ENCODE results near the gene DDX55.

Gene DDX55

GRCh38 chr12:123614110-123614509, 12.2 kb downstream of the DDX55 start:
- Histone ChIP-seq H3K4me1 (ENCODE audit: control insufficient read depth, insufficient read depth, low read length) (peaks cover 16% of the 10 kb centered on the region), H3K4me3 (ENCODE audit: low read length) (peak overlapping the region; percentile 18), H3K9ac (ENCODE audit: low read length) (peak overlapping the region; percentile 13), H3K9me3 (ENCODE audit: control insufficient read depth, low read length) (no peaks in the 10 kb centered on the region), H3K27me3 (replicated peaks; ENCODE audit: control insufficient read depth, insufficient read depth, low read length) (no peaks in the 10 kb centered on the region), H3K36me3 (ENCODE audit: control insufficient read depth, insufficient read depth, low read length, severe bottlenecking) (peaks cover 81% of the 10 kb centered on the region)
- DNase-seq (ENCODE audit: low read depth): no peak

GRCh38 chr12:123614531-123614930, 12.6 kb downstream of the DDX55 start:
- Histone ChIP-seq H3K27me3 (replicated peaks; ENCODE audit: control insufficient read depth, insufficient read depth, low read length) (no peaks in the 10 kb centered on the region), H3K9me3 (ENCODE audit: control insufficient read depth, low read length) (no peaks in the 10 kb centered on the region), H3K4me3 (ENCODE audit: low read length) (peak overlapping the region; percentile 18), H3K9ac (ENCODE audit: low read length) (peak overlapping the region; percentile 20), H3K36me3 (ENCODE audit: control insufficient read depth, insufficient read depth, low read length, severe bottlenecking) (peaks cover 81% of the 10 kb centered on the region), H3K4me1 (ENCODE audit: control insufficient read depth, insufficient read depth, low read length) (peaks cover 16% of the 10 kb centered on the region)
- DNase-seq (ENCODE audit: low read depth): peak; percentile 28

- Histone ChIP-seq H3K27me3 (replicated peaks; ENCODE audit: control insufficient read depth, insufficient read depth, low read length) (no peaks in the 10 kb centered on the region), H3K4me1 (ENCODE audit: control insufficient read depth, insufficient read depth, low read length) (peaks cover 16% of the 10 kb centered on the region), H3K36me3 (ENCODE audit: control insufficient read depth, insufficient read depth, low read length, severe bottlenecking) (peaks cover 84% of the 10 kb centered on the region), H3K9me3 (ENCODE audit: control insufficient read depth, low read length) (no peaks in the 10 kb centered on the region), H3K4me3 (ENCODE audit: low read length) (no peak overlapping the region), H3K9ac (ENCODE audit: low read length) (no peak overlapping the region)
- DNase-seq (ENCODE audit: low read depth): no peak
These were observed 15.2 kb downstream of the DDX55 start for GRCh38 chr12:123617144-123617543.

DNA sequence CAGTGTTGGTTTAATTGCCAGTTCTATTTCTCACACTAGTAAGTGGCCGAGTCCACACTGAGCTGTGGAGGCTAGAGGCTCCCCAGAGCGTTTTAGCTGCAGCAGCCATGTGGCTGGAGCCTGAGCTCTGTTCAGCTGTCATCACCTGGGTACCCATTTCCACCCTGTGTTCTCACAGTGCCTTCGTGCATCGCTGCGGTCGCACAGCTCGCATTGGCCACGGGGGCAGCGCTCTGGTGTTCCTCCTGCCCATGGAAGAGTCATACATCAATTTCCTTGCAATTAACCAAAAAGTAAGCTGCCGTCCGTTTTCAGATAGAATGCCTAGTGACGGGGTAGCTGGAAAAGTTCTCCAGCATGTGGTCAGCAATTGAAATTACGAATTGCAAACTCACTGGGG, 15.7 kb downstream of the DDX55 start:
- Histone ChIP-seq H3K36me3 (ENCODE audit: control insufficient read depth, insufficient read depth, low read length, severe bottlenecking) (peaks cover 84% of the 10 kb centered on the region), H3K4me1 (ENCODE audit: control insufficient read depth, insufficient read depth, low read length) (peaks cover 16% of the 10 kb centered on the region), H3K27me3 (replicated peaks; ENCODE audit: control insufficient read depth, insufficient read depth, low read length) (no peaks in the 10 kb centered on the region), H3K4me3 (ENCODE audit: low read length) (no peak overlapping the region), H3K9me3 (ENCODE audit: control insufficient read depth, low read length) (no peaks in the 10 kb centered on the region), H3K9ac (ENCODE audit: low read length) (no peak overlapping the region)
- no peak for DNase-seq (ENCODE audit: low read depth)

- DNase-seq (ENCODE audit: low read depth): no peak
- Histone ChIP-seq H3K27me3 (replicated peaks; ENCODE audit: control insufficient read depth, insufficient read depth, low read length) (no peaks in the 10 kb centered on the region), H3K4me3 (ENCODE audit: low read length) (no peak overlapping the region), H3K9me3 (ENCODE audit: control insufficient read depth, low read length) (no peaks in the 10 kb centered on the region), H3K9ac (ENCODE audit: low read length) (no peak overlapping the region), H3K36me3 (ENCODE audit: control insufficient read depth, insufficient read depth, low read length, severe bottlenecking) (peaks cover 90% of the 10 kb centered on the region), H3K4me1 (ENCODE audit: control insufficient read depth, insufficient read depth, low read length) (no peaks in the 10 kb centered on the region)
These were observed 19.2 kb downstream of the DDX55 start for GRCh38 chr12:123621101-123621500.

GRCh38 chr12:123621619-123622530, 20.0 kb downstream of the DDX55 start:
- Histone ChIP-seq H3K27me3 (replicated peaks; ENCODE audit: control insufficient read depth, insufficient read depth, low read length) (no peaks in the 10 kb centered on the region), H3K4me3 (ENCODE audit: low read length) (no peak overlapping the region), H3K9ac (ENCODE audit: low read length) (no peak overlapping the region), H3K4me1 (ENCODE audit: control insufficient read depth, insufficient read depth, low read length) (no peaks in the 10 kb centered on the region), H3K9me3 (ENCODE audit: control insufficient read depth, low read length) (no peaks in the 10 kb centered on the region), H3K36me3 (ENCODE audit: control insufficient read depth, insufficient read depth, low read length, severe bottlenecking) (peaks cover 90% of the 10 kb centered on the region)
- DNase-seq (ENCODE audit: low read depth): no peak

- Histone ChIP-seq H3K36me3 (ENCODE audit: control insufficient read depth, insufficient read depth, low read length, severe bottlenecking) (peaks cover 26% of the 10 kb centered on the region), H3K9ac (ENCODE audit: low read length) (peak within 1 kb of the TSS; percentile 99), H3K9me3 (ENCODE audit: control insufficient read depth, low read length) (no peaks in the 10 kb centered on the region), H3K4me3 (ENCODE audit: low read length) (peak within 1 kb of the TSS; percentile 100), H3K27me3 (replicated peaks; ENCODE audit: control insufficient read depth, insufficient read depth, low read length) (no peaks in the 10 kb centered on the region), H3K4me1 (ENCODE audit: control insufficient read depth, insufficient read depth, low read length) (peaks cover 13% of the 10 kb centered on the region)
- DNase-seq (ENCODE audit: low read depth): peak; percentile 98
These were observed 31.7 kb downstream of the DDX55 start, which contains the start of the genes EIF2B1 and GTF2H3 for GRCh38 chr12:123633379-123634141. TSS of gene EIF2B1 (minus strand) at chr12:123633686. CDS start at chr12:123633557, 129 bp downstream. TSS of gene GTF2H3 (plus strand) at chr12:123633829. CDS start at chr12:123633860, 31 bp downstream.

GRCh38 chr12:123634142-123634561, 32.3 kb downstream of the DDX55 start:
- Histone ChIP-seq H3K4me1 (ENCODE audit: control insufficient read depth, insufficient read depth, low read length) (peaks cover 13% of the 10 kb centered on the region), H3K4me3 (ENCODE audit: low read length) (peak overlapping the region; percentile 100), H3K9me3 (ENCODE audit: control insufficient read depth, low read length) (no peaks in the 10 kb centered on the region), H3K36me3 (ENCODE audit: control insufficient read depth, insufficient read depth, low read length, severe bottlenecking) (peaks cover 20% of the 10 kb centered on the region), H3K27me3 (replicated peaks; ENCODE audit: control insufficient read depth, insufficient read depth, low read length) (no peaks in the 10 kb centered on the region), H3K9ac (ENCODE audit: low read length) (peak overlapping the region; percentile 99)
- DNase-seq (ENCODE audit: low read depth): no peak

DNA sequence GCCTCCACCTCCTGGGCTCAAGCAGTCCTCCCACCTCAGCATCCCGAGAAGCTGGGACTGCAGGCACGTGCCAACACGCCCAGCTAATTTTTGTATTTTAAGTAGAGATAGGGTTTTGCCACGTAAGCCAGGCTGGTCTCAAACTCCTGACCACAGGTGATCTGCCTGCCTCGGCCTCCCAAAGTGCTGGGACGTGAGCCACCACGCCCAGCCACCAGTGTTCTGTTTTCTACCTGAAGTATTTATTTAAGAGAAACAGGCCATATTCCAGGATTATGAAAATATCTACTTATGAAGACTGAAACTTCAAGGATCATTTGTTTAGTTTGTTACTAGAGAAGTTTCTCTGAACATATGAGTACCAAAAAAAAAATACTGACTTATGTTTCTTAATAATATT, 42.0 kb downstream of the DDX55 start:
- H3K27me3 ChIP-seq (replicated peaks; ENCODE audit: control insufficient read depth, insufficient read depth, low read length): no peaks in the 10 kb centered on the region
- H3K36me3 ChIP-seq (ENCODE audit: control insufficient read depth, insufficient read depth, low read length, severe bottlenecking): peaks cover 54% of the 10 kb centered on the region
- no peak overlapping the region for H3K4me3 ChIP-seq (ENCODE audit: low read length)
- no peaks in the 10 kb centered on the region for H3K9me3 ChIP-seq (ENCODE audit: control insufficient read depth, low read length)
- no peak for DNase-seq (ENCODE audit: low read depth)
- H3K4me1 ChIP-seq (ENCODE audit: control insufficient read depth, insufficient read depth, low read length): peaks cover 3% of the 10 kb centered on the region
- no peak overlapping the region for H3K9ac ChIP-seq (ENCODE audit: low read length)

DNA sequence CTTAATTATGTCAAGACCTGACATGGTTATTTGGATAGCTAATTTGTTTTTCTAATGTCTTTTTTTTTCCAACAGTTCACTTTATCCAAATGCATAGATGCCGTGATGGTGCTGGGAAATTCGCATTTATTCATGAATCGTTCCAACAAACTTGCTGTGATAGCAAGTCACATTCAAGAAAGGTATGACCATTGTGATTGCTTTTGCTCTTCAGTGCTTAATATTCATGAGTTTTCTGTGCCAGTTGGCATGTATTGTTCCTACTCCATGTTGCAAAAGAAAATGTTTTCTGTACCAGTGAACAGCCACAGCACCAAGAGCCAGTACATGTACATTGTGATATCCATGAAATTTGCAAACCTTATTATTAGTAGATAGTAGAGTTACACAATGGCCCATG, 43.5 kb downstream of the DDX55 start:
- H3K27me3 ChIP-seq (replicated peaks; ENCODE audit: control insufficient read depth, insufficient read depth, low read length): no peaks in the 10 kb centered on the region
- no peak overlapping the region for H3K4me3 ChIP-seq (ENCODE audit: low read length)
- no peaks in the 10 kb centered on the region for H3K9me3 ChIP-seq (ENCODE audit: control insufficient read depth, low read length)
- no peak for DNase-seq (ENCODE audit: low read depth)
- H3K36me3 ChIP-seq (ENCODE audit: control insufficient read depth, insufficient read depth, low read length, severe bottlenecking): peaks cover 59% of the 10 kb centered on the region
- H3K4me1 ChIP-seq (ENCODE audit: control insufficient read depth, insufficient read depth, low read length): peaks cover 12% of the 10 kb centered on the region
- no peak overlapping the region for H3K9ac ChIP-seq (ENCODE audit: low read length)

- Histone ChIP-seq H3K4me1 (ENCODE audit: control insufficient read depth, insufficient read depth, low read length) (peaks cover 12% of the 10 kb centered on the region), H3K36me3 (ENCODE audit: control insufficient read depth, insufficient read depth, low read length, severe bottlenecking) (peaks cover 64% of the 10 kb centered on the region), H3K9me3 (ENCODE audit: control insufficient read depth, low read length) (no peaks in the 10 kb centered on the region), H3K27me3 (replicated peaks; ENCODE audit: control insufficient read depth, insufficient read depth, low read length) (no peaks in the 10 kb centered on the region), H3K9ac (ENCODE audit: low read length) (no peak overlapping the region), H3K4me3 (ENCODE audit: low read length) (no peak overlapping the region)
- no peak for DNase-seq (ENCODE audit: low read depth)
These were observed 44.0 kb downstream of the DDX55 start for GRCh38 chr12:123645878-123646277.
